Hematopoietic multipotent progenitor cell treated with erythropoietin and hydrocortisone succinate and interleukin-3 and kit ligand, for 17 days (in vitro differentiated cells): Measurements from ENCODE around the gene ANKRD33B.
"Not testable (repeated sequence)": the region's sequence is repeated elsewhere in the genome, so short reads cannot be mapped to it uniquely, and the experiment has no call there.

Experiments used
- DNase-seq: peaks from one replicate; pipeline ENCODE4 v3.0.0-alpha.2; 2015; ENCODE audit warnings: low spot score

Gene ANKRD33B

GRCh38 chr5:10661401-10661800 is 97.5 kb downstream of the ANKRD33B start:
- no peak for DNase-seq

GRCh38 chr5:10662083-10662482 is 98.2 kb downstream of the ANKRD33B start:
- no peak for DNase-seq

GRCh38 chr5:10662661-10663488 is 99.0 kb downstream of the ANKRD33B start:
- DNase-seq, result no peak

GRCh38 chr5:10663489-10664179 is 99.8 kb downstream of the ANKRD33B start:
- DNase-seq, result no peak

GRCh38 chr5:10664180-10664769 is 100.4 kb downstream of the ANKRD33B start:
- DNase-seq, result not testable (repeated sequence)

GRCh38 chr5:10665799-10666198 is 101.9 kb downstream of the ANKRD33B start:
- DNase-seq, result no peak

GRCh38 chr5:10666531-10667299 is 102.8 kb downstream of the ANKRD33B start:
- no peak for DNase-seq

- no peak for DNase-seq
Observed at GRCh38 chr5:10667431-10668057, 103.7 kb downstream of the ANKRD33B start.

GRCh38 chr5:10668697-10669096 is 104.8 kb downstream of the ANKRD33B start:
- no peak for DNase-seq

- no peak for DNase-seq
Observed at GRCh38 chr5:10669983-10670382, 106.1 kb downstream of the ANKRD33B start.

GRCh38 chr5:10671041-10672008 is 107.5 kb downstream of the ANKRD33B start:
- no peak for DNase-seq

- DNase-seq, result no peak
Observed at GRCh38 chr5:10672146-10673016, 108.5 kb downstream of the ANKRD33B start.

- DNase-seq, result no peak
Observed at GRCh38 chr5:10673017-10673389, 109.1 kb downstream of the ANKRD33B start.

- DNase-seq, result no peak
Observed at GRCh38 chr5:10673407-10673806, 109.5 kb downstream of the ANKRD33B start.

- DNase-seq, result no peak
Observed at GRCh38 chr5:10674096-10674495, 110.2 kb downstream of the ANKRD33B start.

- DNase-seq, result no peak
Observed at GRCh38 chr5:10674582-10674981, 110.7 kb downstream of the ANKRD33B start.

GRCh38 chr5:10675177-10675700 is 111.4 kb downstream of the ANKRD33B start:
- no peak for DNase-seq

GRCh38 chr5:10676224-10676623 is 112.4 kb downstream of the ANKRD33B start:
- DNase-seq, result no peak

- no peak for DNase-seq
Observed at GRCh38 chr5:10676946-10677345, 113.1 kb downstream of the ANKRD33B start.
